ENCODE data around the gene ANXA2R. TPM values are rescaled to one million over a fixed set of nuclear protein-coding genes. Genes with fewer than 3 reads are reported as not detected.

The ANXA2R gene
- total and polyA plus RNA-seq, 2 of the 13 experiments (the other 11 are each of a cell fraction or from before 2014, with no cell fraction given), result 0.95 to 1.3 TPM

DNA sequence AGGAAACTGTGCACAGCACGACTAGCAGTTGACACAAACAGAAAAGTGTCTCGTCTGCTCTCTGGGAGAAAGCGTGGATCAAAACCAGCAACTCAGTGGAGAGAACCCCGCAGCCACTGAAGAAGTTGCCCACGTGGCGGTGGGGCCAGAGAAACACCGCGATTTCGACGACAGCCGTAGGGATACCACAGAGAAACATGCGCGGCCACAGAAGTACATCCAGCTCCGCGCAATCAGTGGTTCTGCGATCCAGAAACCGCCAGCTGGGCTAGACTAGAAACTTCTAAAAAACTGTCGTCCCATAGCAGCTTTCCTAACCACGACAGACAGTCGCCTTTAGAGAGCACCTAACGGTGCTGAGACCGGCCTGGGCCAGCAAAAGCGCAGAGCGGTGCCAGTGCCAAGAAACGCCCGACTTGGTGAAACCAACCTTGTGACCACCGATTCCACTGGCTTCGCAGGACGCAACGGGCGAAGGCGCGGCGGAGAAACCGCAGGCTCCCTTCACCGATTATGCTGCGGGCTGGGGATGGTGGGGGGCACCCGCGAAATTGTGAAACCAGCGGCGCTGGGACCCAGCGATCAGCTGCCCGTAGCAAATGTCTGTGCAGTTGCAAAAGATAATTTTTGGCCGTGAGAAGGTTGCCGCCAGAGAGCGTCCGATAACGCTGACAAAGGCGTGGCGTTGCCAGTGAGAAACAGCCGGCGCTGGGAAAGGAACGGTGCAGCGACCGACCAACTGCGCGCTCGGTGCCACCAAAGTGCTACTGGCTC, 2.7 kb upstream of the ANXA2R start (continued):
- TF ChIP-seq MAFK (conservative IDR thresholded peaks at IDR 0.05 in 1 of 2, IDR thresholded peaks at IDR 0.05 in 1 of 2; ENCODE audit: low read length in 2 of 2) (no peak), KLF12 (CRISPR knock-in tag; IDR thresholded peaks at IDR 0.05; ENCODE audit: borderline replicate concordance) (no peak), PHF8 (CRISPR knock-in tag; IDR thresholded peaks at IDR 0.05) (no peak; the same call in 1 of the 2 replicates), NR2F2 (IDR thresholded peaks at IDR 0.05; ENCODE audit: borderline replicate concordance, low read depth) (no peak), TEAD3 (CRISPR knock-in tag; optimal IDR thresholded peaks at IDR 0.05; ENCODE audit: borderline replicate concordance) (no peak), RORA (CRISPR knock-in tag; IDR thresholded peaks at IDR 0.05) (no peak), ETV6 (CRISPR knock-in tag; conservative IDR thresholded peaks at IDR 0.05) (no peak), ZNF775 (CRISPR knock-in tag; IDR thresholded peaks at IDR 0.05; ENCODE audit: borderline replicate concordance) (no peak), ZNF263 (CRISPR knock-in tag; IDR thresholded peaks at IDR 0.05) (no peak), SMC3 (IDR thresholded peaks at IDR 0.05; ENCODE audit: low read length) (no peak), ZNF430 (CRISPR knock-in tag; IDR thresholded peaks at IDR 0.05) (0 out of 2 replicates have a peak, but pooled peaks have one; percentile 6)
- TF ChIP-seq, protein P1, sequence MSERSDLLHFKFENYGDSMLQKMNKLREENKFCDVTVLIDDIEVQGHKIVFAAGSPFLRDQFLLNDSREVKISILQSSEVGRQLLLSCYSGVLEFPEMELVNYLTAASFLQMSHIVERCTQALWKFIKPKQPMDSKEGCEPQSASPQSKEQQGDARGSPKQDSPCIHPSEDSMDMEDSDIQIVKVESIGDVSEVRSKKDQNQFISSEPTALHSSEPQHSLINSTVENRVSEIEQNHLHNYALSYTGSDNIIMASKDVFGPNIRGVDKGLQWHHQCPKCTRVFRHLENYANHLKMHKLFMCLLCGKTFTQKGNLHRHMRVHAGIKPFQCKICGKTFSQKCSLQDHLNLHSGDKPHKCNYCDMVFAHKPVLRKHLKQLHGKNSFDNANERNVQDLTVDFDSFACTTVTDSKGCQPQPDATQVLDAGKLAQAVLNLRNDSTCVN (CRISPR knock-in tag; IDR thresholded peaks at IDR 0.05; ENCODE audit: borderline replicate concordance), result no peak; the same call in 1 of the 2 replicates
- TF ChIP-seq, protein P2, sequence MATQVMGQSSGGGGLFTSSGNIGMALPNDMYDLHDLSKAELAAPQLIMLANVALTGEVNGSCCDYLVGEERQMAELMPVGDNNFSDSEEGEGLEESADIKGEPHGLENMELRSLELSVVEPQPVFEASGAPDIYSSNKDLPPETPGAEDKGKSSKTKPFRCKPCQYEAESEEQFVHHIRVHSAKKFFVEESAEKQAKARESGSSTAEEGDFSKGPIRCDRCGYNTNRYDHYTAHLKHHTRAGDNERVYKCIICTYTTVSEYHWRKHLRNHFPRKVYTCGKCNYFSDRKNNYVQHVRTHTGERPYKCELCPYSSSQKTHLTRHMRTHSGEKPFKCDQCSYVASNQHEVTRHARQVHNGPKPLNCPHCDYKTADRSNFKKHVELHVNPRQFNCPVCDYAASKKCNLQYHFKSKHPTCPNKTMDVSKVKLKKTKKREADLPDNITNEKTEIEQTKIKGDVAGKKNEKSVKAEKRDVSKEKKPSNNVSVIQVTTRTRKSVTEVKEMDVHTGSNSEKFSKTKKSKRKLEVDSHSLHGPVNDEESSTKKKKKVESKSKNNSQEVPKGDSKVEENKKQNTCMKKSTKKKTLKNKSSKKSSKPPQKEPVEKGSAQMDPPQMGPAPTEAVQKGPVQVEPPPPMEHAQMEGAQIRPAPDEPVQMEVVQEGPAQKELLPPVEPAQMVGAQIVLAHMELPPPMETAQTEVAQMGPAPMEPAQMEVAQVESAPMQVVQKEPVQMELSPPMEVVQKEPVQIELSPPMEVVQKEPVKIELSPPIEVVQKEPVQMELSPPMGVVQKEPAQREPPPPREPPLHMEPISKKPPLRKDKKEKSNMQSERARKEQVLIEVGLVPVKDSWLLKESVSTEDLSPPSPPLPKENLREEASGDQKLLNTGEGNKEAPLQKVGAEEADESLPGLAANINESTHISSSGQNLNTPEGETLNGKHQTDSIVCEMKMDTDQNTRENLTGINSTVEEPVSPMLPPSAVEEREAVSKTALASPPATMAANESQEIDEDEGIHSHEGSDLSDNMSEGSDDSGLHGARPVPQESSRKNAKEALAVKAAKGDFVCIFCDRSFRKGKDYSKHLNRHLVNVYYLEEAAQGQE (IDR thresholded peaks at IDR 0.05; ENCODE audit: borderline replicate concordance in 1 of 2, low read depth in 1 of 2, low read length in 2 of 2), result no peak
- TF ChIP-seq, protein P3, sequence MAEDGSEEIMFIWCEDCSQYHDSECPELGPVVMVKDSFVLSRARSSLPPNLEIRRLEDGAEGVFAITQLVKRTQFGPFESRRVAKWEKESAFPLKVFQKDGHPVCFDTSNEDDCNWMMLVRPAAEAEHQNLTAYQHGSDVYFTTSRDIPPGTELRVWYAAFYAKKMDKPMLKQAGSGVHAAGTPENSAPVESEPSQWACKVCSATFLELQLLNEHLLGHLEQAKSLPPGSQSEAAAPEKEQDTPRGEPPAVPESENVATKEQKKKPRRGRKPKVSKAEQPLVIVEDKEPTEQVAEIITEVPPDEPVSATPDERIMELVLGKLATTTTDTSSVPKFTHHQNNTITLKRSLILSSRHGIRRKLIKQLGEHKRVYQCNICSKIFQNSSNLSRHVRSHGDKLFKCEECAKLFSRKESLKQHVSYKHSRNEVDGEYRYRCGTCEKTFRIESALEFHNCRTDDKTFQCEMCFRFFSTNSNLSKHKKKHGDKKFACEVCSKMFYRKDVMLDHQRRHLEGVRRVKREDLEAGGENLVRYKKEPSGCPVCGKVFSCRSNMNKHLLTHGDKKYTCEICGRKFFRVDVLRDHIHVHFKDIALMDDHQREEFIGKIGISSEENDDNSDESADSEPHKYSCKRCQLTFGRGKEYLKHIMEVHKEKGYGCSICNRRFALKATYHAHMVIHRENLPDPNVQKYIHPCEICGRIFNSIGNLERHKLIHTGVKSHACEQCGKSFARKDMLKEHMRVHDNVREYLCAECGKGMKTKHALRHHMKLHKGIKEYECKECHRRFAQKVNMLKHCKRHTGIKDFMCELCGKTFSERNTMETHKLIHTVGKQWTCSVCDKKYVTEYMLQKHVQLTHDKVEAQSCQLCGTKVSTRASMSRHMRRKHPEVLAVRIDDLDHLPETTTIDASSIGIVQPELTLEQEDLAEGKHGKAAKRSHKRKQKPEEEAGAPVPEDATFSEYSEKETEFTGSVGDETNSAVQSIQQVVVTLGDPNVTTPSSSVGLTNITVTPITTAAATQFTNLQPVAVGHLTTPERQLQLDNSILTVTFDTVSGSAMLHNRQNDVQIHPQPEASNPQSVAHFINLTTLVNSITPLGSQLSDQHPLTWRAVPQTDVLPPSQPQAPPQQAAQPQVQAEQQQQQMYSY (CRISPR knock-in tag; IDR thresholded peaks at IDR 0.05), result no peak
- TF ChIP-seq, protein P4, sequence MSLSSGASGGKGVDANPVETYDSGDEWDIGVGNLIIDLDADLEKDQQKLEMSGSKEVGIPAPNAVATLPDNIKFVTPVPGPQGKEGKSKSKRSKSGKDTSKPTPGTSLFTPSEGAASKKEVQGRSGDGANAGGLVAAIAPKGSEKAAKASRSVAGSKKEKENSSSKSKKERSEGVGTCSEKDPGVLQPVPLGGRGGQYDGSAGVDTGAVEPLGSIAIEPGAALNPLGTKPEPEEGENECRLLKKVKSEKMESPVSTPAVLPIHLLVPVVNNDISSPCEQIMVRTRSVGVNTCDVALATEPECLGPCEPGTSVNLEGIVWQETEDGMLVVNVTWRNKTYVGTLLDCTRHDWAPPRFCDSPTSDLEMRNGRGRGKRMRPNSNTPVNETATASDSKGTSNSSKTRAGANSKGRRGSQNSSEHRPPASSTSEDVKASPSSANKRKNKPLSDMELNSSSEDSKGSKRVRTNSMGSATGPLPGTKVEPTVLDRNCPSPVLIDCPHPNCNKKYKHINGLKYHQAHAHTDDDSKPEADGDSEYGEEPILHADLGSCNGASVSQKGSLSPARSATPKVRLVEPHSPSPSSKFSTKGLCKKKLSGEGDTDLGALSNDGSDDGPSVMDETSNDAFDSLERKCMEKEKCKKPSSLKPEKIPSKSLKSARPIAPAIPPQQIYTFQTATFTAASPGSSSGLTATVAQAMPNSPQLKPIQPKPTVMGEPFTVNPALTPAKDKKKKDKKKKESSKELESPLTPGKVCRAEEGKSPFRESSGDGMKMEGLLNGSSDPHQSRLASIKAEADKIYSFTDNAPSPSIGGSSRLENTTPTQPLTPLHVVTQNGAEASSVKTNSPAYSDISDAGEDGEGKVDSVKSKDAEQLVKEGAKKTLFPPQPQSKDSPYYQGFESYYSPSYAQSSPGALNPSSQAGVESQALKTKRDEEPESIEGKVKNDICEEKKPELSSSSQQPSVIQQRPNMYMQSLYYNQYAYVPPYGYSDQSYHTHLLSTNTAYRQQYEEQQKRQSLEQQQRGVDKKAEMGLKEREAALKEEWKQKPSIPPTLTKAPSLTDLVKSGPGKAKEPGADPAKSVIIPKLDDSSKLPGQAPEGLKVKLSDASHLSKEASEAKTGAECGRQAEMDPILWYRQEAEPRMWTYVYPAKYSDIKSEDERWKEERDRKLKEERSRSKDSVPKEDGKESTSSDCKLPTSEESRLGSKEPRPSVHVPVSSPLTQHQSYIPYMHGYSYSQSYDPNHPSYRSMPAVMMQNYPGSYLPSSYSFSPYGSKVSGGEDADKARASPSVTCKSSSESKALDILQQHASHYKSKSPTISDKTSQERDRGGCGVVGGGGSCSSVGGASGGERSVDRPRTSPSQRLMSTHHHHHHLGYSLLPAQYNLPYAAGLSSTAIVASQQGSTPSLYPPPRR (CRISPR knock-in tag; IDR thresholded peaks at IDR 0.05; ENCODE audit: borderline replicate concordance), result no peak; the same call in 1 of the 2 replicates
